Left ventricle myocardium superior (tissue), 1 donor: ENCODE measurements around the gene PRRC2B. TPM values are rescaled to one million over a fixed set of nuclear protein-coding genes. Genes with fewer than 3 reads are reported as not detected.
"Not testable (repeated sequence)": the region's sequence is repeated elsewhere in the genome, so short reads cannot be mapped to it uniquely, and the experiment has no call there.

Experiments used
- ATAC-seq: fragments of 200-7000 bp; cut with Tn5 transposase; one replicate; pipeline ENCODE4 v1.9.1; 2020; ENCODE audit warnings: mild to moderate bottlenecking, moderate library complexity
- DNase-seq: peaks from one replicate; pipeline ENCODE4 v3.0.0-alpha.2; 2020
- intact Hi-C: fragments of 100-400 bp; cut with micrococcal nuclease; formaldehyde crosslinking; loops from one replicate; pipeline ENCODE4 v1.11.0; 2022
- total RNA-seq: library from RNA; stranded (reverse); fragmentation: NEBNext Ultra II Directional; extraction: Animal tissue kit (Norgen Biotek cat#: 25700); gene quantifications from one replicate; pipeline ENCODE4 v1.2.1, GENCODE V29; 2021
- donor health status: DM: no; HTN: yes; CAD: no; lungs with severe emphysema.

The PRRC2B gene
- total RNA-seq, 1 donor from 2014 or later = 144 TPM

DNA sequence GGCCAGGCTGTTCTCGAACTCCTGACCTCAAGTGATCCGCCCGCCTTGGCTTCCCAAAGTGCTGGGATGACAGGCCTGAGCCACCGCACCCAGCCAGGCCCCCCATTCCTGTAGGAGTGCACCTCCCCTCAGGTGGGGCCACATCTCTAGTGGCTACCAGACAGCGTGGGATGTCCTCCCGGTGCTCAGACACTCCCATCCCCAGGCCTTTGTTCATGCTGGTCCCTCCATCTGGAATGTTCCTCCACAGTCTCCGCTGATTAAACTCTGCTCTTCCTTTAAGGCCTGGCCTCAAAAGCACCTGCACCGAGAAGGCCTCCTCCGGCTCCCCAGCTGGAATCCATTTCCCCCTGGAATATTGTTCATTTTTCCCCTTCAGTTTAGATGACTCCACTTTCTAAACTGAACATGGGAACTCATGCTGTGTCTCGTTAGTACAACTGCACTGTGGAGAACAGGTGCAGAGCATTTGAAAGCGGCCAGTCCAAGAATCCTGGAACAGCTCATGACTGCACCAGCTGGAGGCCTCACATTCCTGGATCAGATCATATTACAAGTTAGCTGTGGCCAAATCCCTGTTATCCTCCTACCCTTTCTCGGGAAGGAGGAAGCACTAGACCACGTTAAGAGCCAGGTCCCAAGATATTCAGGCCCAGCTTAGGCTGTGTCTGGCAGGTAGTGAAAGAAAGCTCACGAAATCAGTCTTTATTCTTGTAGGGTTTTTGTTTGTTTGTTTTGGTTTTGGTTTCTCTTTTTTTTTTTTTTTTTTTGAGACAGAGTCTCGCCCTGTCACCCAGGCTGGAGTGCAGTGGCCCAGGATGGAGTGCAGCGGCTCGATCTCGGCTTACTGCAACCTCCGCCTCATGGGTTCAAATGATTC lies 10.8 kb upstream of the PRRC2B start:
- DNase-seq = peak; percentile 50
- intact Hi-C loops = no loop called here
- peak; percentile 98 for ATAC-seq

DNA sequence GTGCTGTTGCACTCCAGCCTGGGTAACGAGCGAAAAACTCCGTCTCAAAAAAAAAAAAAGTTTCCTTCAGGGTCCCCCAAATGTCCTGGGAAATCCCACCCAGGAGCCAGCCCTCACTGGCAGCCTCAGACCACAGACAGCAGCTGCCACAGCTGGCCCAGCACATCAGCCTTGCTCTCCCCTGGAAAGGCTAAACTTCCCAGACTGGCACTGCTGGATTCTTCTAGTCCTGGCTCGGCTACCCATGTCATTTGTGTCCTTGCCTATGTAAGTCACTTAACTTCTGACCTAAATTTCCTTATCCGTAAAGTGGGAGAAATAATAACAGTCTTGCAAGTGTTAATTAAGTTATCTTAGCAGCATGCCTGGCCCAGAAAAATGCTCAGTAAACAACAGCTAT lies 8.6 kb upstream of the PRRC2B start:
- intact Hi-C loops = no loop called here
- ATAC-seq (no peak), DNase-seq (no peak)

DNA sequence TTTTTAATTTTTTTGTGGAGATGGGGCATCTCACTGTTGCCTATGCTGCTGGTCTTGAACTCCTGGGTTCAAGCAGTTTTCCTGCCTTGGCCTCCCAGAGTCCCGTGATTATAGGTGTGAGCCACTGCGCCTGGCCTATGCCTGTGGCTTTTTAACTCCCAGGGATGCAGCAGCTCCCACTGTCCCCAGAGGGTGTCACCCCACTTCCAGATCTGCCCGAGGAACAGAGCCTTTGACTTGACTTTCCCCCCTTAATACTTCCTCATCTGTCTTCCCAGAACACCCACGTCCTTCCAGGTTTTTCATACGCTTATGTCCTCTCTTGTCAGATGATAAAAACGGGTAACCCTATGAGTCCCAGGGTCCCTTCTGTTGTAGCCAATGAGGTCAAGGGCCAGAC lies 7.6 kb upstream of the PRRC2B start:
- no peak for DNase-seq
- no peak for ATAC-seq
- intact Hi-C loops = no loop called here

DNA sequence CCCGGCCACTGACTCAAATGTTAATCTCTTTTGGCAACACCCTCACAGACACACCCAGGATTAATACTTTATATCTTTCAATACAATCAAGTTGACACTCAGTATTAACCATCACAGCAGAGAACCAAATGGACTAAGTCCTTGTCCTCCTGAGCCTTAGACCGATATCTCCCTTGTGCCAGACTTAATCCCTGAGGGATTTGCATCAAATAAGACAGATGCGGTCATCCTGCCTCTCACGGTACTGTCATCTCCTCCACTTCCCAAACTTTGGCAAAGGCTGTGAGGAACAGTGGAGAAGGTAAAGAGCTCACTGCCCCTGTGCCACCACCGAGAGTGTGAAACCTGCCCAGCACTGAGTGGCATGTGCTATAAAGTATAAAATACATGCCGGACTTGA lies 6.5 kb upstream of the PRRC2B start:
- intact Hi-C loops = no loop called here
- ATAC-seq (no peak), DNase-seq (no peak)

DNA sequence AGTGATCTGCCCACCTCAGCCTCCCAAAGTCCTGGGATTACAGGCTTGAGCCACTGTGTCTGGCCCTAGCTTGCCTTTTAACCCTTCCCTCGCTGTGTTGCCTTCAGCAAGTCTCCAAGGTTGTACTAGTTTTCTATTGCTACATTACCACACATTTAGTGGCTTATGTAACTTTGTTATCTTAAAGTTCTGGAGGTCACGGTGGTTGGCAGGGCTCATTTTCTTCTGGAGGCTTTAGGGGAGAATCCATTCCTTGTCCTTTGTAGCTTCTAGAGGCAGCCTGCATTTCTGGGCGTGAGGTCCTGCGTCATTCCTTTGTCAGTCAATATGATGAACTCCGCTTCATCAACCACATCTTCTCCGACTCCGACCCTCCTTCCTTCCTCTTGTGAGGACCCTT lies 2.9 kb upstream of the PRRC2B start:
- intact Hi-C loops = no loop called here
- ATAC-seq (no peak), DNase-seq (no peak)

DNA sequence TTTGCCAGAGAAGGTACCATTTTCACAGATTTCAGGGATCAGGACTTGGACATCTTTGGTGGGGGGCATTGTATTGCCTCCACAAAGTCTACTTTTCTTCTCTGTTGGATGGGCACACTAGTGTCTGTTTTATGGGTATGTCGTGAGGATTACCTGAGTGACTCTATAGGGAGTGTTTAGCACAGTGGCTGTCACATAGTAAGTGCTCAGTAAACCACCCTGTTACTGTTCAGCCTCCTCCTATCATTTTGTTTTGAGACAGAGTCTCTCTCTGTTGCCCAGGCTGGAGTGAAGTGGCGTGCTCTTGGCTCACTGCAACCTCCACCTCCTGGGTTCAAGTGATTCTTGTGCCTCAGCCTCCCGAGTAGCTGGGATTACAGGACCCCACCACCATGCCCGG lies 2.4 kb upstream of the PRRC2B start:
- DNase-seq (no peak), ATAC-seq (no peak)
- intact Hi-C loops = no loop called here

DNA sequence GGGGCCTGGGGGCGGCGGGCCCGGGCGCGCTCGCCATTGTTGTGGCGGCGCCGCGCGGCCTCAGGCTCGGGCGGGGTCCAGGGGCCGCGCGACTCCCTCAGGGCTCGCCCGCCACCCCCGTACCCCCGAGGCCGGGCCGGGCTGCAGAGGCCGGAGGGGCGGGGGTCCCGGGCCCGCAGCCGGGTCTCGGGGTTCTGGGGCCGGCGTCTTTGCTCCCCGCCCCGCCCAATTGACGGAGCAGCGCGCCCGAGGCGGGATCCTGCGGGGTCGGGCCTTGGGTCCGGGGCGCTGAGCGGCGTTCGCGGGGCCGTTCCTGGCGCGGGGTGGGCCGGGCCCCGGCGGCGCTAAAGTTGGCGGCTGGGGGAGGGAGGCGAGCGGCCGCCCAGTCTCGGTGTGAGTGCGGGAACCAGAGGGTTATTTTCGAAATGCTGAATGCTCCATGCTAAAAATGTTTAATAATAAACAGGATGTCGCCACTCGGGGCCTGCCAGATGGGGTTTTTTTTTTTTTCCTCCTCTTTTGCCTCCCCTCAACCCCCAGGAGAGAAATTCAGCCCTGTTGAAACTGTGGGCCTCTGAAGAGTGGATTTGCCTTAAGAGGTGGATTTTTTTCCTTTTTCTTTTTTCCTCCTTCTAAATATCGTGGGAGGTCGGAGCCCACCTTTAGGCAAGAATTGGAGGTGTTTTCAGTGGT lies 724 bp downstream of the PRRC2B start:
- DNase-seq = peak; percentile 78
- intact Hi-C loops = no loop called here
- peak; percentile 58 for ATAC-seq

DNA sequence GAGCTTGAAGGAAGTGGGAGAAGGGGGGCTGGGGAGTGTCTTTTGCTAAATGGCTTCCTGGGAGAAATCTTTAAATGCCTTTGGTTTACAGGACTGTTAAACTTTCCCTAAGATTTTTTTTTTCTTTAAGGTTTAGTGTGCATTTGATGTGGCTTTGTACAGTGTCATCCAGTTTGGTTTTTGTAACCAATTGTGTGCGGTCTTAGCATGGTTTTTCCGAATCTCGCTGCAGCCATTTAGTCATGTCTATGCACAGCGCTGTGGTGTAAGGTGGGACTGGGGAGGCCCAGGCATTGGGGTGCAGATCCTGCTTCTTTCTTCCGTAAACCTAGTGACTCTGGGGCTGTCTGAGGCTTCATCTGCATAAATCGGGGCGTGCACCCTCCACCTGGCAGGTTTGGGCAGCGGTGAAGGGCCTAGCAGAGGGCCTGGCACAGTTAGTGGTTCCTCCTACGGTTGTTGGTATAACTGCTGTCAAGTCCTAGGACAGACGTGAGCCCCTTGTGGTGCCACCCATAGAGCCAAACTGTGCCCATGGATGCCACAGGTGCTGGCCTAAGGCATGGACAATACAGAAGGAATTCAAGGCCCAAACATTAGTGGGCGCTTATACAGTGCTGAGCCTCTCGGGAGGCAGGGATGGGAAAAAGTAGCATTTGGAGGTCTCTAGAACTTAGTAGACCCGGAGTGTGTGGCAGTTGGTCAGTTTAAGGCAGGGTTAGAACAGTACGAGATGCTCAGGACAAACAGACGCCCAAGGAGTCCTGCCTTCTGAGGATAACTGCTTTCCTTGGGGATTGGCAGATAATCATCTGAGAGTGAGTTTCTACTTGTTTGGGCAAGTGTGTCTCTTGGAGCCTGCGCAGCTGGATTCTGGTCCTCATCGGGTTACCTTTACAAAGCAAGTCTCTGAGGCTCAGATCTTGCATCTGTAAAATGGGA lies 1.5 kb downstream of the PRRC2B start:
- intact Hi-C loops = no loop called here
- DNase-seq (no peak), ATAC-seq (peak; percentile 2)

DNA sequence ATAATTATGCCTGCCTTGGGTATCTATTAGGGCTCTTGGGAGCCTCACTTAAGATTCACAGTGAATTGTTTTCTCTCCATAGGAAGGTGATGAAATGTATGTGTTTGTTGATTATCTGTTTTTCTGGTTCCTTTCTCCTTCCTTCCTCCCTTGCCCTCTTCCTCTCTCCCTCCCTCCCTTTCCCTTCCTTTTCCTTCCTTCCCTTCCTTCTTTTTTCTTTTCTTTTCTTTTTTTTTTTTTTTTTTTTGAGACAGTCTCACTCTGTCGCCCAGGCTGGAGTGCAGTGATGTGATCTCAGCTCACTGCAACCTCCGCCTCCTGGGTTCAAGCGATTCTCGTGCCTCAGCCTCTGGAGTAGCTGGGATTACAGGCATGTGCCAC lies 2.2 kb downstream of the PRRC2B start:
- intact Hi-C loops, ATAC-seq: not testable (repeated sequence)

DNA sequence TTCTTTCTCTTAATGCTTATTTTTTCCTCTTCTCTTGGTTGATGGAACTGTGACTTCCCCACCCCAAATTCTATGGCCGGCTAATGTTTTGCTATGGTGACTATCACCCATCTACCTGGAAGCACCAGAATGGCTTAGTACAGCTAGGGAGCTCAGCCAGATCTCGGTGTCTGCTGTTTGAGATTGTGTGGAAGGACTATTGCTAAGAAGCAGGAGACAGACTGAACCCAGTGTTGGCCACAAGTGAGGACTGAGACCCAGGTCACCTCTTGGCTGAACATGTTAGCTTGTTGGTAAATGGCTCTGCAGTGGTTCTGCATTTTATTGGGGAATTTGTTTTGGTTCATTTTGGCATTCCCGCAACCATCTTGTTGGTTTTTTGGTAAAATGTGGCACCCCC lies 2.7 kb downstream of the PRRC2B start:
- intact Hi-C loops = no loop called here
- DNase-seq = no peak
- ATAC-seq = no peak

More for the DNA sequence above, 2.2 kb downstream of the PRRC2B start:
- DNase-seq = not testable (repeated sequence)

DNA sequence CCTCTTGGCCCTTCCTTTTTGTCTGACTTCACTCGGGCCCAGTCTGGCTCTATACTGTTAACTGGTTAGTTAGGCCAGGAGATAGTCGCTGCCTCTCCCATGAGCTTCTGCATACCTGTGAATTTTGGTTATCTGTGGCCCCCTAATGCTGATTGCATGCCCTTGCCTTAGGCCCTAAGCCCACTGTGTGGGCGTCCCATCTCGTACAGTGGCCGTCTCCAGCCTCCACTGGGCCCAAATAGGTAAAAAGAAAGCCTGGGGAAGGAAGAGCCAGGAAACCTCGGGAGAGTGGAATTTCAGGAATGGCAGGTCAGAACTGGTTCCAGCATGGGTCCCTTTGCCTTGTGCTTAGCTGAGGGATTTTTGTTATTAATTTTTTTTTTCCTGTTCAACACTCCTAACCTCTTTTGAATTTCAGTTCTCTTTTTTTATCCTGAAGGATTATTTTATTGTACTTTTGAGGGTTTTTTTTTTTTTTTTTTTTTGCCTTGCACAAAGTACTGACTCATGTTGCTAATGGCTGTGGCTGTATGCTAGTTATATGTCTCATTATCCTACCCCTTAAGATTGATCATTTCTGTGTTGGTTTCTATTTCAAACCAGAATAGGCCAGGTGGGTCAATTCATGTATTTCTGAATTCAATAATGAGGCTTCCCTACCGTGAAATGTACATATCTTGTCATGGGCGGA lies 3.4 kb downstream of the PRRC2B start:
- intact Hi-C loops = no loop called here
- no peak for ATAC-seq
- no peak for DNase-seq

DNA sequence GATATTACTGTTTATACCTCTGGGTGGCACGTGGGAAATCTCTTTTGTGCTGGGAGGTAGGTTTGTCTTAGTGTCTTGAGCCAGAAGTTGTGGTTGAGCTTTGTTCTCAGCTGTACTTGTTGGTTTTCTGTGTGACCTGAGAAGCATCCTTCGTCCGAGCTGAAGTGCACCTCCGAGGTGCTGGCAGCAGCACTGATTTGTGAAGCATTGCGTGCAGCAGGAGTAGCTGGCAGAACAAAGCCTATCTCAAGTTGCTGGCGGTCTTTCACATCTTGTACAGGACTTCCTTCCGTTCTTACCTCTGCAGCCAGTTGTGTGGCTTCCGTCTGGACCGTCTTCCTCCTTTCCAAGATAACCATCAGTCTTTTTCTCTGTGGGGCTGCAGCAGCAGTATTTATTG lies 4.3 kb downstream of the PRRC2B start:
- DNase-seq (no peak), ATAC-seq (no peak)
- intact Hi-C loops = no loop called here

DNA sequence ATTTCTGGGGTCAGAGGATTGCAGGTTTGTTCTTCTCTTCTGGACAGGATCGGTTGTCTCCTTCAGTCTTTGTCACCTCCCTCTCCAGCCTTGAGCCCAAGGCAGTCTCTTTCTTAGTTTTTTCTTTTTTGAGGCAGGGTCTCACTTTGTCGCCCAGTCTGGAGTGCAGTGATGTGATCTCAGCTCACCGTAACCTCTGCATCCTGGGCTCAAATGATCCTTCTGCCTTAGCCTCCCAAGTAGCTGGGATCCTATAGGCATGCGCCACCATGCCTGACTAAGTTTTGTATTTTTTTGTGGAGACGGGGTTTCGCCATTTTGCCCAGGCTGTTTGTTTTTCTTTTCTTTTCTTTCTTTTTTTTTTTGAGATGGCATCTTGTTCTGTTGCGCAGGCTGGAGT lies 6.1 kb downstream of the PRRC2B start:
- no peak for ATAC-seq
- intact Hi-C loops = no loop called here

DNA sequence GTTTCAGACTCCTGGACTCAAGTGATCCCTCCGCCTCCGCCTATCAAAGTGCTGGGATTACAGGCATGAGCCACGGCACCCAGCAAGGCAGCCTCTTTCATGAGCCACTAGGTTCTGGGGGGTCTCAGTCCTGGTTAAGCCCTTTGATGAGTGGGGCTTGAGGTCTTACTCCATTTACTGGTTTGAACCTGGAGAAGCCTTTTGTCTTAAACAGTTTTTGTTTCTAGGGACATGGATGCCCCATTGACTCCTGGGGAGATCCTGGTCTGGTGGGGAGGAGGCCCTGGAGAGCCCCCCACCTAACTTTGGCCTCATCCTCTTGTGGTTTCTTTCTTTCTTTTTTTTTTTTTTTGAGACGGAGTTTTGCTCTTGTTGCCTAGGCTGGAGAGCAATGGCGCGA lies 6.7 kb downstream of the PRRC2B start:
- ATAC-seq (no peak), DNase-seq (no peak)
- intact Hi-C loops = no loop called here

More for the DNA sequence above, 6.1 kb downstream of the PRRC2B start:
- no peak for DNase-seq

DNA sequence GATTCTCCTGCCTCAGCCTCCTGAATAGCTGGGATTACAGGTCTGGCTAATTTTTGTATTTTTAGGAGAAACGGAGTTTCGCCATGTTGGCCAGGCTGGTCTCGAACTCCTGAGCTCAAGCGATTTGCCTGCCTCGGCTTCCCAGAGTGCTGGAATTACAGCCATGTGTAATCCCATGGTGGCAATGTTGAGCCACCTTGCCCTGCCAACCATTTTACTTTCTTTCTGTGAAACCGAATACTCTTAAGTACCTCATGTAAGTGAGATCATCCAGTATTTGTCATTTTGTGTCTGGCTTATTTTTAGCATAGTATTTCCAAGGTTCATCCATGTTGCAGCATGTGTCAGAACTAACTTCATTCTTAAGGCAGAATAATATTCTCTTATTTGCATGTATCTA lies 8.2 kb downstream of the PRRC2B start:
- intact Hi-C loops = no loop called here
- DNase-seq (no peak), ATAC-seq (no peak)

DNA sequence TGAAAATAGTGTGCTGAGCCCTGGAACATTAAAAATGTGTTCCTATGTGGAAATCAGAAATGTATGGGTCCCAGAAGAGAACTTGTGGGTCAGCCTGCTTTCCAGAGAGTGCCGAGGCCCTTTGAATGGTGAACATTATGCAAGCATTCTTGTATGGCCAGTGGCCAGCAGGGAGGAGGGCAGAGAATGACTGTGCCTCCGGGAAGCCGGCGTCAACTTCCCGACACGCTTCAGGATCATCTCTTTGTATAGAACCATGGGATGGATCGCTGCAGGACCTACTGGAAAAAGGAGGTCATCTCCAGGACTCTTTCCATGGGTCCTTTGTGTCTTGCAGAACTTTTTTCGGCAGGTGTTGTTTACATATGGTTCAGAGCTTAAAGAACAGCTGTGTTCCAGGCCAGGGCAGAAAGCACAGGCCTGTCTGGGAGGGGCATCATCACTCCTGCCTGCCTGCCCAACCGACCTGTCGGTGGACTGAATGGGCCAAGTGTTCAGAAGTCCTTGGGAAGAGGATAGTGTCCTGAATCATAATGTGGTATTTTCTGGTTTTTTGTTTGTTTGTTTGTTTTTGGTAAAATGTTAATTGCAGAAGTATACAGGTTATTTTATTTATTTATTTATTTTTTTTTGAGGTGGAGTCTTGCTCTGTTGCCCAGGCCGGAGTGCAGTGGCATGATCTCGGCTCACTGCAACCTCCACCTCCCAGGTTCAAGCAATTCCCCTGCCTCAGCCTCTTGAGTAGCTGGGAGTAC lies 9.0 kb downstream of the PRRC2B start:
- ATAC-seq = peak; percentile 69
- DNase-seq = peak; percentile 91
- intact Hi-C loops = no loop called here

DNA sequence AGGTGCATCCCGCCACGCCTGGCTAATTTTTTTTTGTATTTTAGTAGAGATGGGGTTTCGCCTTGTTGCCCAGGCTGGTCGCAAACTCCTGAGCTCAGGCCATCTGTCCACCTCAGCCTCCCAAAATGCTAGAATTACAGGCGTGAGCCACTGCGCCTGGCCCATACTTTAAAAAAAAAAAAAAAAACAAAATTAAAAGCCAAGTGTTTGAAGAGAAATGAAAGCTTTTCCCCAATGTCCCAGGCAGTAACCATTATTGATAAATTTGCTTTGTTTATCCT lies 9.5 kb downstream of the PRRC2B start:
- intact Hi-C loops = no loop called here
- DNase-seq (no peak), ATAC-seq (no peak)

DNA sequence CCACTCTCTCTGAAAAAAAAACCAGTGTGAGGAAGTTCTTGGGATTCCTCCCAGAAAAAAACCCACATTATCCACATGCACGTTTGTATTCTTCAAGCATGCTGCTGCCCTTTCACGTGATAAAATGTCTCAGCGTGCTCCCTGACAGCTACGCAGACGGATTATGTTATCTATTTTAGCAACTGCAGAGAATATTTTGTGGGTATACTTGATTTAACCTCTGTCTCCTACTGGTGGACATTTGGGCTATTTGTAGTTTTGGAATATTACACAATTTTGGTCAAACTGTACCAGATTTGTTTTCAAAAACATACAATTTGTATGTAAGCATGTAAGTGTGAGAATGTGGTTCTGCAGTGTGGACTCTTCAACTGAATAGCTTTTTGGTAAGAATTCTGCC lies 10.7 kb downstream of the PRRC2B start:
- ATAC-seq (no peak), DNase-seq (no peak)
- intact Hi-C loops = no loop called here

DNA sequence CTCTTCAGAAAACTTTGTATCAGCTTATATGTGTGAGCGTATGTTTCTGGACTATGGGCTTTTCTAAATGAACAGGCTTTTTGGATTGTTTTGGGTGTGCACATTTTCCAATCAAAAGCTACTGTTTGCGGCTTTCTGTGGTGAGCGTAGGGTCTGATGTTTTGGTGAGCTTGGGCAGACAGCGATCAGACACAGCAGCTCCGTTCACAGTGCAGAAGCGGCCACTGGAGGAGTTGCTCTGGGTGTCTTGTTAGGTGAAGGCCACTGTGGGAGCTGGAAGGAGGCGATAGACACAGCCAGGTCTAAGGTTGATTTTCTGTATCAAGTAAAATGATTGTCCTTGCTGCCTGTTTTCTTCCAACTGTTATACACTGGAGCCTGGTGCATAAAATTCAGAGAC lies 11.1 kb downstream of the PRRC2B start:
- no peak for DNase-seq
- peak; percentile 5 for ATAC-seq
- intact Hi-C loops = no loop called here
